ENCODE results near the gene FILIP1L.

- TF ChIP-seq CTCF (IDR thresholded peaks at IDR 0.05) (no peak), POLR2A (IDR thresholded peaks at IDR 0.05) (no peak), EP300 (IDR thresholded peaks at IDR 0.05) (no peak)
Observed at GRCh38 chr3:100088735-100089368, 25.4 kb downstream of the FILIP1L start.
